GM12878 (cell line): Measurements from ENCODE around the gene SYTL1. TPM values are rescaled to one million over a fixed set of nuclear protein-coding genes. Genes with fewer than 3 reads are reported as not detected.
A peak's percentile ranks its signal among the peaks of the same experiment; 100 is the strongest.

ENCODE experiments used
- ATAC-seq: fragments of 200-7000 bp; cut with Tn5 transposase; 3 replicates; pipeline ENCODE4 v1.9.1; 2020; ENCODE audit warnings: mild to moderate bottlenecking, moderate library complexity
- BruUV-seq: library from RNA; stranded (reverse); fragments of 400-500 nt; replicated peaks from 2 replicates; lab custom pipeline; 2021; lab: Mats Ljungman, UMichigan
- CTCF ChIA-PET: fragments of 300-600 bp; sonication (Branson Sonifier 250); formaldehyde crosslinking; extraction: SDS; loops from one replicate; lab custom pipeline; 2021; ENCODE audit warnings: inconsistent platforms; lab: Yijun Ruan, JAX
- POLR2A ChIA-PET: fragments of 350-600 bp; formaldehyde crosslinking; extraction: SDS; loops from one replicate; lab custom pipeline; 2021; ENCODE audit warnings: inconsistent platforms; lab: Charles Lee
- RAD21 ChIA-PET: fragments of 300-600 bp; sonication (Branson Sonifier 250); formaldehyde crosslinking; loops from one replicate; lab custom pipeline; 2023; ENCODE audit warnings: antibody characterized with exemption; ENCODE audit not compliant: unreplicated experiment; lab: Charles Lee
- SMC1A ChIA-PET: fragments of 300-600 bp; sonication (Branson Sonifier 250); formaldehyde crosslinking; loops from one replicate; lab custom pipeline; 2023; ENCODE audit not compliant: unreplicated experiment, uncharacterized antibody; lab: Charles Lee
- DNase-seq: peaks from one replicate; pipeline ENCODE4 v3.0.0-alpha.2; 2011; ENCODE audit warnings: low read depth, low spot score
- FAIRE-seq: peaks from 3 replicates; lab custom pipeline; 2011; peaks lifted over from hg19 to GRCh38; lab: Jason Lieb, UNC
- H2AFZ ChIP-seq: 2 replicates; pipeline ENCODE4 v1.6.0; 2011; ENCODE audit warnings: low read depth, low read length, control low read depth; ENCODE audit not compliant: control insufficient read depth
- H3K27ac ChIP-seq: 2 replicates; pipeline ENCODE4 v1.5.1; 2011; ENCODE audit warnings: control low read depth; ENCODE audit not compliant: control insufficient read depth, insufficient read depth
- H3K27me3 ChIP-seq, 2 experiments: replicated peaks in 1 of 2; 2 replicates each; pipeline versions ENCODE4 v1.6.0 to v1.6.1; 2011; ENCODE audit warnings: low read length in 1 of 2; ENCODE audit not compliant: control insufficient read depth in 2 of 2, insufficient read depth in 2 of 2
- H3K36me3 ChIP-seq, 2 experiments: 2 replicates each; pipeline ENCODE4 v1.5.1; 2011; ENCODE audit warnings: low read length in 1 of 2; ENCODE audit not compliant: control insufficient read depth in 2 of 2, insufficient read depth in 2 of 2
- H3K4me1 ChIP-seq: 2 replicates; pipeline ENCODE4 v1.6.1; 2011; ENCODE audit warnings: mild to moderate bottlenecking, low read length, moderate library complexity, mixed read lengths; ENCODE audit not compliant: control insufficient read depth, insufficient read depth
- H3K4me2 ChIP-seq: 2 replicates; pipeline ENCODE4 v1.6.0; 2011; ENCODE audit warnings: control low read depth; ENCODE audit not compliant: control insufficient read depth, insufficient read depth
- H3K4me3 ChIP-seq: fragments of 200-600 bp; sonication (generic); 2 replicates; pipeline ENCODE4 v1.5.1; 2016
- H3K79me2 ChIP-seq: 2 replicates; pipeline ENCODE4 v1.6.0; 2011; ENCODE audit warnings: low read length; ENCODE audit not compliant: control insufficient read depth, insufficient read depth
- H3K9ac ChIP-seq: 2 replicates; pipeline ENCODE4 v1.8.0; 2011; ENCODE audit warnings: low read length, control low read depth, mixed read lengths; ENCODE audit not compliant: control insufficient read depth, insufficient read depth
- H3K9me3 ChIP-seq: replicated peaks from 3 replicates; pipeline ENCODE4 v1.5.1; 2011; ENCODE audit warnings: mild to moderate bottlenecking, low read length; ENCODE audit not compliant: control insufficient read depth, insufficient read depth
- H4K20me1 ChIP-seq: 2 replicates; pipeline ENCODE4 v1.6.0; 2011; ENCODE audit not compliant: control insufficient read depth, insufficient read depth
- ASH2L ChIP-seq: fragments of 300-600, 200-600 bp; sonication (generic); IDR thresholded peaks from 2 replicates; pipeline ENCODE4 v1.6.1; 2017; ENCODE audit warnings: low read depth, mild to moderate bottlenecking, borderline replicate concordance
- CHD4 ChIP-seq: fragments of 200-600 bp; sonication (generic); IDR thresholded peaks from 2 replicates; pipeline ENCODE4 v1.6.1; 2016; ENCODE audit warnings: mild to moderate bottlenecking
- EGR1 ChIP-seq, 2 experiments: IDR thresholded peaks; 1 replicate in 1 of 2; 2 replicates in 1 of 2; pipeline ENCODE4 v1.6.1; 2011 to 2012; ENCODE audit warnings: low read depth in 2 of 2, low read length in 2 of 2, borderline replicate concordance in 1 of 2, mild to moderate bottlenecking in 1 of 2, moderate library complexity in 1 of 2
- GATAD2B ChIP-seq: fragments of 450-650 bp; conservative IDR thresholded peaks from 2 replicates; pipeline ENCODE4 v1.6.1; 2017; ENCODE audit warnings: low read depth, mild to moderate bottlenecking, moderate library complexity
- NBN ChIP-seq: fragments of 450-650 bp; IDR thresholded peaks from 2 replicates; pipeline ENCODE4 v1.6.1; 2016
- NR2C1 ChIP-seq: fragments of 450-650 bp; IDR thresholded peaks from 2 replicates; pipeline ENCODE4 v1.6.1; 2017; ENCODE audit warnings: antibody characterized with exemption, mild to moderate bottlenecking, moderate library complexity
- NRF1 ChIP-seq: conservative IDR thresholded peaks from 2 replicates; pipeline ENCODE4 v1.6.1; 2011; ENCODE audit warnings: mild to moderate bottlenecking, low read depth, low read length, improper control_type of control experiment
- ZBED1 ChIP-seq: IDR thresholded peaks from 2 replicates; pipeline ENCODE4 v1.6.1; 2016; ENCODE audit warnings: borderline replicate concordance
- ZZZ3 ChIP-seq: IDR thresholded peaks from 2 replicates; pipeline ENCODE4 v1.6.1; 2011; ENCODE audit warnings: low read depth; ENCODE audit not compliant: control insufficient read depth, insufficient read length
- WGBS: methylation state at CpG from one replicate; pipeline ENCODE4 v1.1.6; 2016; ENCODE audit warnings: low lambda C conversion rate; ENCODE audit not compliant: insufficient replicate concordance, insufficient coverage; ENCODE audit errors: missing lambda C conversion rate; 5-methylcytosine and 5-hydroxymethylcytosine counted together
- in situ Hi-C: fragments of 300-500 bp; cut with MboI; formaldehyde crosslinking; loops from 9 replicates; pipeline ENCODE4 v1.14.3; 2018; ENCODE audit warnings: mixed read lengths
- intact Hi-C: fragments of 100-400 bp; cut with micrococcal nuclease; formaldehyde crosslinking; loops from one replicate; pipeline ENCODE4 v1.14.2; 2022; ENCODE audit not compliant: unreplicated experiment
- polyA plus RNA-seq, 11 experiments: library from polyadenylated mRNA; depleted of rRNA in 4 of 11; unstranded in 6 of 11; stranded (reverse) in 5 of 11; fragments of >200 nt; fragmentation: Nextera tagmentation in 4 of 11; fragmentation: Illumina TruSeq in 1 of 11; extraction: Ambion mirVana in 4 of 11; extraction: Trizol in 1 of 11; gene quantifications; 1 replicate in 1 of 11; 2 replicates in 10 of 11; pipeline versions ENCODE4 v1.2.1 to v1.2.3, GENCODE V29; 2011 to 2016; ENCODE audit warnings: inconsistent platforms in 2 of 11, missing spikeins in 2 of 11, low read depth in 1 of 11
- total RNA-seq, 4 experiments: library from RNA; depleted of rRNA in 3 of 4; stranded (reverse); fragments of >200 nt in 3 of 4; fragmentation: Illumina TruSeq in 1 of 4; extraction: Trizol in 1 of 4; gene quantifications; 2 replicates each; pipeline versions ENCODE4 v1.2.1 to v1.2.3, GENCODE V29; 2013 to 2021

The SYTL1 gene
- total and polyA plus RNA-seq, 10 of the 15 experiments (the other 5 are each of a cell fraction or from before 2014, with no cell fraction given) = 0.72 to 45.6 (median 14.8) TPM

GRCh38 chr1:27366113-27366410 lies 24.2 kb downstream of the SYTL1 start:
- Histone ChIP-seq H3K9ac (no peak overlapping the region), H4K20me1 (no peaks in the 10 kb centered on the region; the same call in 1 of the 2 replicates), H3K4me3 (peak overlapping the region; percentile 76), H3K79me2 (no peaks in the 10 kb centered on the region), H2AFZ (peak overlapping the region; percentile 39), H3K36me3 (no peaks in the 10 kb centered on the region), H3K27ac (no peak overlapping the region), H3K4me1 (peaks cover 15% of the 10 kb centered on the region), H3K9me3 (no peaks in the 10 kb centered on the region), H3K27me3 (no peaks in the 10 kb centered on the region), H3K4me2 (peak overlapping the region; percentile 88)
- no peak for DNase-seq
- in situ Hi-C loops (no loop called here), intact Hi-C loops (loop anchor here (5.0 kb wide), 1 partner anchor 44 kb away; the partner anchor contains the start of gene TMEM222)
- ChIA-PET SMC1A (interaction anchor here (1.0 to 3.3 kb wide), 7 partner anchors 9 to 233 kb away, joined by 3 to 27 read pairs (median 3); partner anchors contain the start of gene GPR3), CTCF (interaction anchor here (0.9 to 4.7 kb wide), 20 partner anchors 10 to 240 kb away, joined by 3 to 40 read pairs (median 5); partner anchors contain the start of genes AHDC1, GPR3 and SYTL1), POLR2A (interaction anchor here (0.5 to 1.5 kb wide), 10 partner anchors 22 to 1059 kb away, joined by 3 to 8 read pairs (median 4); partner anchors contain the start of genes IFI6 and SYTL1), RAD21 (interaction anchor here (0.6 to 2.1 kb wide), 15 partner anchors 9 to 642 kb away, joined by 3 to 16 read pairs (median 4); partner anchors contain the start of genes AHDC1 and CD164L2)
- 0% methylated on average over 20 of the region's 30 CpGs for WGBS
- FAIRE-seq = no peak
- no TSS peak for BruUV-seq
- no peak for TF ChIP-seq ASH2L
- no peak for TF ChIP-seq ZBED1
- peak; percentile 24; the same call in 1 of the 2 replicates for TF ChIP-seq NRF1
- TF ChIP-seq GATAD2B = 0 out of 2 replicates have a peak, but pooled peaks have one; percentile 69
- TF ChIP-seq ZZZ3 = no peak
- no peak for TF ChIP-seq NR2C1
- TF ChIP-seq EGR1 (IDR thresholded peaks at IDR 0.05; ENCODE audit: borderline replicate concordance in 1 of 2, low read depth in 2 of 2, low read length in 2 of 2) = peak in 1 of 2 experiments; percentile 91; a peak in 2 of 3 replicates
- 0 out of 2 replicates have a peak, but pooled peaks have one; percentile 2 for TF ChIP-seq NBN
- no peak for TF ChIP-seq CHD4
- peak; percentile 72 for ATAC-seq
